Breast epithelium (tissue), 3 donors: ENCODE measurements around the gene RAB33A.

Experiments used
- POLR2A ChIP-seq: fragments of 450-650 bp; IDR thresholded peaks from one replicate; pipeline ENCODE4 v1.6.1; 2016; ENCODE audit warnings: antibody characterized with exemption, mild to moderate bottlenecking, moderate library complexity
- POLR2AphosphoS5 ChIP-seq, 3 donors: sonication (generic); formaldehyde crosslinking; IDR thresholded peaks; one replicate each; pipeline ENCODE4 v1.6.1; 2017; ENCODE audit warnings: antibody characterized with exemption in 3 of 3
- TF ChIP-seq, protein P1 (sequence below), 3 donors: fragments of 450-650 bp; IDR thresholded peaks; one replicate each; pipeline ENCODE4 v1.5.1; 2016 to 2017; ENCODE audit warnings: antibody characterized with exemption in 3 of 3, mild to moderate bottlenecking in 3 of 3, moderate library complexity in 3 of 3

DNA sequence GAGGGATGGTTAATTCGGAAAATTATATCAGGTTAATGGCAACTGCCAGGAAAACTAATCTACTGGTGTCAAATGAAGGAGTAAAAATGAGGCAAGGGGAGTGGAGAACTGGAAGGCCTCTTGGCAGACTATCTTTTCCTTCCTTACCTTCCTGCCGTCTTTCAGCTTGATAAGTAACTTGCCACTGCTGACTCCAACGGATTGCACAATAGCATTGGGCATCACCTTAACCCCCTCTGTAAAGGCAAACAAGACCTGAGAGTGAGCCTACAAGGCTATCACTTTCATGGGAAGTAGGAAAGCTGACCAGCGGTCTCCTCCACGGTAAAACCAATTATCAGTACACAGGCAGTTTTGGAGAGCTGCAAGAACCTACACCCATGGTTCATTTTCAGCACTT, 35.3 kb upstream of the RAB33A start:
- TF ChIP-seq, protein P1, sequence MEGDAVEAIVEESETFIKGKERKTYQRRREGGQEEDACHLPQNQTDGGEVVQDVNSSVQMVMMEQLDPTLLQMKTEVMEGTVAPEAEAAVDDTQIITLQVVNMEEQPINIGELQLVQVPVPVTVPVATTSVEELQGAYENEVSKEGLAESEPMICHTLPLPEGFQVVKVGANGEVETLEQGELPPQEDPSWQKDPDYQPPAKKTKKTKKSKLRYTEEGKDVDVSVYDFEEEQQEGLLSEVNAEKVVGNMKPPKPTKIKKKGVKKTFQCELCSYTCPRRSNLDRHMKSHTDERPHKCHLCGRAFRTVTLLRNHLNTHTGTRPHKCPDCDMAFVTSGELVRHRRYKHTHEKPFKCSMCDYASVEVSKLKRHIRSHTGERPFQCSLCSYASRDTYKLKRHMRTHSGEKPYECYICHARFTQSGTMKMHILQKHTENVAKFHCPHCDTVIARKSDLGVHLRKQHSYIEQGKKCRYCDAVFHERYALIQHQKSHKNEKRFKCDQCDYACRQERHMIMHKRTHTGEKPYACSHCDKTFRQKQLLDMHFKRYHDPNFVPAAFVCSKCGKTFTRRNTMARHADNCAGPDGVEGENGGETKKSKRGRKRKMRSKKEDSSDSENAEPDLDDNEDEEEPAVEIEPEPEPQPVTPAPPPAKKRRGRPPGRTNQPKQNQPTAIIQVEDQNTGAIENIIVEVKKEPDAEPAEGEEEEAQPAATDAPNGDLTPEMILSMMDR (IDR thresholded peaks at IDR 0.05): no peak
- TF ChIP-seq POLR2A: no peak
- no peak for TF ChIP-seq POLR2AphosphoS5 (IDR thresholded peaks at IDR 0.05)
